B cell (primary cell): ENCODE data around the gene OMA1. TPM values are rescaled to one million over a fixed set of nuclear protein-coding genes. Genes with fewer than 3 reads are reported as not detected.

ENCODE experiments used
- ATAC-seq: fragments of 200-7000 bp; cut with Tn5 transposase; one replicate; pipeline ENCODE4 v1.10.0; 2021; ENCODE audit warnings: low read depth, mild to moderate bottlenecking, moderate number of reproducible peaks, moderate library complexity
- CTCF ChIA-PET: fragments of 350-600 bp; sonication (Branson Sonifier 250); formaldehyde crosslinking; loops from one replicate; lab custom pipeline; 2021; ENCODE audit warnings: antibody characterized with exemption, inconsistent platforms; lab: Charles Lee
- POLR2A ChIA-PET: fragments of 350-600 bp; sonication (Branson Sonifier 250); formaldehyde crosslinking; loops from one replicate; lab custom pipeline; 2021; ENCODE audit warnings: antibody characterized with exemption; lab: Charles Lee
- DNase-seq: peaks from one replicate; pipeline ENCODE4 v3.0.0; 2013
- H2AFZ ChIP-seq: 2 replicates; pipeline ENCODE4 v1.6.1; 2012; ENCODE audit warnings: mild to moderate bottlenecking, low read depth, low read length; ENCODE audit not compliant: insufficient read depth, poor library complexity, severe bottlenecking
- H3K27ac ChIP-seq, 2 donors: 1 replicate in 1 of 2; 2 replicates in 1 of 2; pipeline ENCODE4 v1.5.1; 2012 to 2013; ENCODE audit warnings: low read length in 2 of 2, mild to moderate bottlenecking in 2 of 2, moderate library complexity in 1 of 2
- H3K27me3 ChIP-seq, 4 experiments: fragments of 200-600 bp in 1 of 4; sonication (generic) in 1 of 4; replicated peaks in 1 of 4; 1 replicate in 2 of 4; 2 replicates in 2 of 4; pipeline versions ENCODE4 v1.6.1 to v1.7.0; 2013 to 2016; ENCODE audit warnings: low read length in 3 of 4, mild to moderate bottlenecking in 2 of 4, mixed read lengths in 1 of 4, moderate library complexity in 1 of 4; ENCODE audit not compliant: insufficient read depth in 4 of 4, control insufficient read depth in 3 of 4; ENCODE audit errors: control extremely low read depth in 1 of 4
- H3K36me3 ChIP-seq, 2 experiments: replicated peaks in 1 of 2; 1 replicate in 1 of 2; 2 replicates in 1 of 2; pipeline versions ENCODE4 v1.6.1 to v1.7.1; 2013; ENCODE audit warnings: low read length in 1 of 2; ENCODE audit not compliant: insufficient read depth in 2 of 2, control insufficient read depth in 1 of 2; ENCODE audit errors: control extremely low read depth in 1 of 2, extremely low read depth in 1 of 2
- H3K4me1 ChIP-seq, 2 donors: fragments of 200-600 bp in 1 of 2; sonication (generic) in 1 of 2; 1 replicate in 1 of 2; 2 replicates in 1 of 2; pipeline versions ENCODE4 v1.5.1 to v1.6.1; 2013 to 2017; ENCODE audit warnings: low read length in 2 of 2; ENCODE audit not compliant: control insufficient read depth in 2 of 2, insufficient read depth in 2 of 2
- H3K4me2 ChIP-seq: replicated peaks from 2 replicates; pipeline ENCODE3; 2012; ENCODE audit warnings: mild to moderate bottlenecking, low read depth, low read length; ENCODE audit not compliant: poor library complexity, severe bottlenecking
- H3K4me3 ChIP-seq, 5 experiments: fragments of 200-600 bp in 1 of 5; sonication (generic) in 1 of 5; 1 replicate in 3 of 5; 2 replicates in 2 of 5; pipeline versions ENCODE4 v1.5.1 to v1.7.0; 2011 to 2016; ENCODE audit warnings: low read length in 4 of 5, mild to moderate bottlenecking in 4 of 5, low read depth in 2 of 5, control low read depth in 1 of 5, moderate library complexity in 1 of 5; ENCODE audit not compliant: insufficient read depth in 1 of 5; ENCODE audit errors: control extremely low read depth in 1 of 5, extremely low read depth in 1 of 5
- H3K79me2 ChIP-seq: fragments of 200-600 bp; sonication (generic); one replicate; pipeline ENCODE4 v1.6.0; 2016; ENCODE audit warnings: low read length; ENCODE audit not compliant: control insufficient read depth, insufficient read depth
- H3K9ac ChIP-seq: fragments of 200-600 bp; sonication (generic); 2 replicates; pipeline ENCODE4 v1.6.1; 2017; ENCODE audit warnings: mild to moderate bottlenecking, low read length, moderate library complexity
- H3K9me3 ChIP-seq, 3 donors: one replicate each; pipeline versions ENCODE4 v1.6.1 to v1.7.1; 2013; ENCODE audit warnings: low read length in 2 of 3; ENCODE audit not compliant: control insufficient read depth in 2 of 3, insufficient read depth in 1 of 3; ENCODE audit errors: control extremely low read depth in 1 of 3
- H4K20me1 ChIP-seq: 2 replicates; pipeline ENCODE4 v1.6.0; 2012; ENCODE audit warnings: mild to moderate bottlenecking, low read length; ENCODE audit not compliant: insufficient read depth, control insufficient read depth, poor library complexity, severe bottlenecking
- H3K27ac Mint-ChIP-seq: one replicate; pipeline ENCODE4 v1.8.0; 2021; ENCODE audit warnings: mixed read lengths
- H3K27me3 Mint-ChIP-seq: one replicate; pipeline ENCODE4 v1.8.0; 2021; ENCODE audit warnings: mixed read lengths
- H3K4me1 Mint-ChIP-seq: one replicate; pipeline ENCODE4 v1.8.0; 2021; ENCODE audit warnings: mixed read lengths
- H3K4me3 Mint-ChIP-seq: one replicate; pipeline ENCODE4 v1.8.0; 2021; ENCODE audit warnings: mixed read lengths
- H3K9me3 Mint-ChIP-seq: one replicate; pipeline ENCODE4 v1.8.0; 2022; ENCODE audit warnings: mixed read lengths; ENCODE audit not compliant: insufficient read depth
- CTCF ChIP-seq: fragments of 200-600 bp; IDR thresholded peaks from one replicate; pipeline ENCODE4 v1.8.0; 2022; ENCODE audit warnings: antibody characterized with exemption, mild to moderate bottlenecking
- EZH2 ChIP-seq: IDR thresholded peaks from 2 replicates; pipeline ENCODE4 v1.6.1; 2012; ENCODE audit warnings: borderline replicate concordance, low read depth, mild to moderate bottlenecking, moderate library complexity, low read length; ENCODE audit not compliant: insufficient read depth, poor library complexity, severe bottlenecking
- WGBS: methylation state at CpG from one replicate; pipeline ENCODE4 v1.1.5; 2013; ENCODE audit warnings: missing lambda C conversion rate; ENCODE audit not compliant: insufficient coverage; 5-methylcytosine and 5-hydroxymethylcytosine counted together
- intact Hi-C: fragments of 100-400 bp; cut with micrococcal nuclease; formaldehyde crosslinking; loops from one replicate; pipeline ENCODE4 v1.10.0; 2022
- polyA plus RNA-seq: library from polyadenylated mRNA; depleted of rRNA; stranded (reverse); fragments of >200 nt; gene quantifications from 2 replicates; pipeline ENCODE4 v1.2.3, GENCODE V29; 2012
- total RNA-seq, 2 donors: library from RNA; stranded (reverse); fragments of 120-200 nt in 1 of 2; gene quantifications; 1 replicate in 1 of 2; 2 replicates in 1 of 2; pipeline versions ENCODE4 v1.2.3 to v1.2.4, GENCODE V29; 2013 to 2022

OMA1 gene
- total and polyA plus RNA-seq, 2 donors (not counting 1 experiment from before 2014, with no cell fraction given), result 22.8 to 67.5 TPM

GRCh38 chr1:58454385-58454784 is 92.1 kb downstream of the OMA1 start:
- no peaks in the 10 kb centered on the region for H3K79me2 ChIP-seq
- H3K9me3 ChIP-seq, result no peaks in the 10 kb centered on the region
- ChIA-PET POLR2A (no interaction called here), CTCF (no interaction called here)
- no peak overlapping the region for H3K4me3 ChIP-seq
- H3K4me2 ChIP-seq, result no peak overlapping the region
- no peak overlapping the region for H2AFZ ChIP-seq
- no peak overlapping the region for H3K9ac ChIP-seq
- no peaks in the 10 kb centered on the region for H3K9me3 Mint-ChIP-seq
- H3K4me3 Mint-ChIP-seq, result no peak overlapping the region
- DNase-seq (no peak), ATAC-seq (no peak)
- H3K27me3 ChIP-seq, result no peaks in the 10 kb centered on the region
- no peak overlapping the region for H3K27ac Mint-ChIP-seq
- no peaks in the 10 kb centered on the region for H4K20me1 ChIP-seq
- intact Hi-C loops, result no loop called here
- H3K27ac ChIP-seq, result no peak overlapping the region
- 92% methylated on average over 11 of the region's 11 CpGs for WGBS
- H3K27me3 Mint-ChIP-seq, result no peaks in the 10 kb centered on the region
- H3K4me1 ChIP-seq, result no peaks in the 10 kb centered on the region
- TF ChIP-seq CTCF, result no peak
- H3K36me3 ChIP-seq, result no peaks in the 10 kb centered on the region
- H3K4me1 Mint-ChIP-seq, result no peaks in the 10 kb centered on the region

GRCh38 chr1:58451560-58452191 is 94.8 kb downstream of the OMA1 start:
- Mint-ChIP-seq H3K27ac (no peak overlapping the region), H3K4me1 (no peaks in the 10 kb centered on the region), H3K27me3 (no peaks in the 10 kb centered on the region), H3K9me3 (no peaks in the 10 kb centered on the region), H3K4me3 (no peak overlapping the region)
- H3K79me2 ChIP-seq, result no peaks in the 10 kb centered on the region
- WGBS, result 95% methylated on average over 4 of the region's 14 CpGs
- no peaks in the 10 kb centered on the region for H3K4me1 ChIP-seq
- no peaks in the 10 kb centered on the region for H3K36me3 ChIP-seq
- DNase-seq (no peak), ATAC-seq (no peak)
- no peak overlapping the region for H3K4me3 ChIP-seq
- intact Hi-C loops, result no loop called here
- no peaks in the 10 kb centered on the region for H3K9me3 ChIP-seq
- no peak for TF ChIP-seq CTCF
- no peak for TF ChIP-seq EZH2
- no peak overlapping the region for H3K27ac ChIP-seq
- H4K20me1 ChIP-seq, result no peaks in the 10 kb centered on the region
- POLR2A ChIA-PET, result no interaction called here
- no peak overlapping the region for H2AFZ ChIP-seq
- no peak overlapping the region for H3K4me2 ChIP-seq
- no peaks in the 10 kb centered on the region for H3K27me3 ChIP-seq
- H3K9ac ChIP-seq, result no peak overlapping the region
- CTCF ChIA-PET, result no interaction called here
